ENCODE data around the gene MAP4K2. TPM values are rescaled to one million over a fixed set of nuclear protein-coding genes. Genes with fewer than 3 reads are reported as not detected.

The MAP4K2 gene
- total RNA-seq: 10 to 100 TPM; 11.4 to 17.3 TPM

DNA sequence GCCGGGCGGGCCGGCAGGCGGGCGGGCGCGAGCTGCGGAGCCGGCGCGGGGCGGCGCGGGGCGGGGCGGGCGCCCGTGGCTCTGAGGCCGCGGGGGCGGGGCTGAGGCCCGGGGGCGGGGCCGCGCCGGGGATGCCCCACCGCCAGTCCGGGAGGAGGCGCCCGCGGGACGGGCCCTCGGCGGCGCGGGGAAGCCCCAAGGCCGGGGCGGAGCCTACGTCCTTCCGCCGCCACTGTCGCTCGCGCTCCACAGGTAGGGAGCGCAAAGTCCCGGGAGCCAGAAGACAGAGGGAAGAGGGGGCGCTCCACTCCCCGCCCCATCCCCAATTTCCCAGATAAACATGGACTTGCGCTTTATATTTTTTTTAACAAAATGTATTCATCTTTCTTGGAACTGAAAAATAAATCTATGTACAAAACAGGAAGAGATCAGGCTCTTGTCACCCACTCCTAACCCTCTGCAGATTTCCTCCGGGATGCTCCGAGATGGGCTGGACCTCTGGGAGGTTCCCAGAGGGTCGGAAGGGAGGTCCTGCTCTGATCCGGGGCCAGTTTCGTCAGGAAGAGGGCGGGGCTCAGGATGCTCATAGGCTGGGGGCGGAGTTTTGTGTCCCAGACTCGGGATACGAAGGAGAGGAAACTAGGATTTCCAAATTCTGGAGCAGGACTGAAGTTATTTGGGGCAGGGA, at the start of gene MAP4K2:
MAP4K2 (minus strand) TSS at position 57 of the 688 bp plus-strand sequence. CDS start 65 bp downstream, outside the sequence.

GRCh38 chr11:64844330-64845128, 41.5 kb upstream of the MAP4K2 start, which contains the start of gene CDC42BPG:
Gene CDC42BPG (minus strand): TSS chr11:64844653. CDS start chr11:64844569, 84 bp downstream.

DNA sequence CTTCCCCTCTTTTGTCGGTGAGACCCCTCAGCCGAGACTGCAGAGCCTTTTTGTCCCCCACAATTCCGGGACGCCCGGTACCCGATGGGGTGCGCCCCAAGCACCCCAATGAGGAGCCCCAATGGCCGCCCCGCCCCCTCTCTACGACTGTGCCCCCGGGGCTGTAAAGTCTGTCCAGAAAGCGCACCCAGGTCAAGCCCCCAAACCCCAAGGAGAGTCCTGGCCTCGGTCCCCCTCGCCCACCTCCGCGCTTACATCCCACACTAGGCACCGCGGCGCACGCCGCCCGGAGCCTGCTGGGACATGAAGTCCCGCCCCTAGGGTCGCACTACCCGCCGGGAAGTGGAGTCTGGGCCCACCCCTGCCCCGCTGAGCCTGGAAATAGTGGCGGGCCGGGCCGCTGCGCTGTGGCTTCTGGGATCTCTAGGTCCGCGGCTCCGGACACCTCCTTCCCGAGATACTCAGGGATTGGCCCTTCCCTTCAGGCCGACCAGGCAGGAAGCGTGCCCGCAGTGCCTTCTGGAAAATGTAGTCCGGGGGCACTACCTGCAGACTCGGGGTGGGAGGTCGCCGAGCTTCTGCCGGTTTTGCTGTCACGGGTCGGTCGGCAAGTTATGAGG, 7.4 kb upstream of the MAP4K2 start, which contains the start of gene MEN1:
MEN1 (minus strand) TSS at position 281 of the 620 bp plus-strand sequence. CDS start 442 bp downstream, outside the sequence.

GRCh38 chr11:64778473-64779298, 24.3 kb downstream of the MAP4K2 start, which contains the start of gene SF1:
Gene SF1 (minus strand): TSS chr11:64778542. CDS start chr11:64778392, 150 bp downstream.

DNA sequence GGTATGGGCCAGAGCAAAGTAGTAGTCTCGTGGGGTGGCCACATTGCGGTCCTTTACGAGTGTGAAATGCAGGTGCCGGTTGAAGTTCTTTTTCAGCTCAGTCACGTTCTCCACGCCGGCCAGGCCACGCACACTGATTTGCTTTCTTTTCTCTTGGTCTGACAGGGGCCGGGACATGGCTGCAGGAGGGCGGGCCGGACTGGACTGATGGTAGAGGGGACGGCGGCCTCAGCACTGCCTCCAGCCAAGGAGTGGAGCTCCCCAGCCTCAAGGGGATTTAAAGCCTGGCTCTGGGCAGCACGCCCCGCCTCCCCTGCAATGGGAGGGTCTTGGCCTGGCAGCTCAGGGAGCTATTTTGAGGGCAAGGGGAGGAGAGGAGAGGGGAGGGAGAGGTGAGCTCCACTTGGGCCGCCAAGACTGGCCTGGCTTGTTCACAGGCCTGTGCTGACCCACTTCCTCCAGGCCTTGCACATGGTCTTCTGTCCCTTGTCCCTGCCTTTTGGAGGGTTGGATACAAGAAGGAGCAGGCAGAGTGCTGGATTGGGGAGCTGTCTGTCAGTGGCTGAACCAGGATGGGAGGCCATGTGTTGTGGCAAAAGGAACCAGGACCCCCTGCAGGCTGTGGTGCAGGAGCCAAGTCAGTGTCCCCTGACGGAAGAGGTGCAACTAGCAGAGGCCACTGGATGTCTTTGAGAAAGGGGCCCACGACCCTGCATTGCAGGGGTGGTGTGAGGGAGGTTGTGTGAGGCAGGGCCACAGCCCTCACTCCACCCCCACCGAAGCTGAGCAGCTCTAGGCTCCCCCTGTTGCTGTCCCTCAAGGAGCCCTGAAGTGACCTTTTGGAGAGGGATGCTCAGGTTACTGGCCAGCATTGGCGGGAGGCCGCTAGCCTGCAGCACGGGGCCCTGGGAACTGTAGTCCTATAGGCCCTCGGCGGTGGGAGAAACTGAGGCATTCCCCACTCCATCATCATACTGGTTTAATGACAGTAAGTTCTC, 43.0 kb downstream of the MAP4K2 start, which contains the start of gene PYGM:
PYGM (minus strand) TSS at position 253 of the 998 bp plus-strand sequence; CDS start at position 177, 76 bp downstream.

GRCh38 chr11:64743591-64744543, 59.1 kb downstream of the MAP4K2 start, which contains the start of gene RASGRP2:
Gene RASGRP2 (minus strand): TSS chr11:64744142. CDS start chr11:64742866, 1,276 bp downstream.

Other genes with a start within 250 kb of the MAP4K2 start
- not detected for gene SLC22A11, start 247.3 kb downstream of the MAP4K2 start, total RNA-seq
- gene SLC22A12, start 212.0 kb downstream of the MAP4K2 start, total RNA-seq: not detected
- under 1 TPM; 0.33 to 0.69 TPM for gene NRXN2, start 80.0 kb downstream of the MAP4K2 start, total RNA-seq
- not detected for gene RASGRP2, start 59.1 kb downstream of the MAP4K2 start, total RNA-seq
- gene PYGM, start 43.2 kb downstream of the MAP4K2 start, total RNA-seq: under 1 TPM; 0.33 to 0.34 TPM
- 100 to 1,000 TPM in 1 of 2 donors, 10 to 100 TPM in 1; 95.7 to 122 TPM for gene SF1, start 24.7 kb downstream of the MAP4K2 start, total RNA-seq
- 10 to 100 TPM; 17.2 to 26.3 TPM for gene MEN1, start 7.3 kb upstream of the MAP4K2 start, total RNA-seq
- under 1 TPM; under 0.01 to 1.00 TPM for gene CDC42BPG, start 41.4 kb upstream of the MAP4K2 start, total RNA-seq
- 10 to 100 TPM; 16.2 to 49.0 TPM for gene EHD1, start 75.4 kb upstream of the MAP4K2 start, total RNA-seq
- 10 to 100 TPM; 22.3 to 58.5 TPM for gene ATG2A, start 114.0 kb upstream of the MAP4K2 start, total RNA-seq
- gene PPP2R5B, start 121.5 kb upstream of the MAP4K2 start, total RNA-seq: 10 to 100 TPM in 1 of 2 donors, 1 to 10 TPM in 1; 9.0 to 29.9 TPM
- not detected for gene GPHA2, start 132.7 kb upstream of the MAP4K2 start, total RNA-seq
- not detected for gene MAJIN, start 168.9 kb upstream of the MAP4K2 start, total RNA-seq
- gene BATF2, start 193.8 kb upstream of the MAP4K2 start, total RNA-seq: 10 to 100 TPM; 10.7 to 29.0 TPM
- 100 to 1,000 TPM; 112 to 138 TPM for gene ARL2, start 210.9 kb upstream of the MAP4K2 start, total RNA-seq
- gene SNX15, start 224.2 kb upstream of the MAP4K2 start, total RNA-seq: 1 to 10 TPM; 9.3 to 9.6 TPM
- gene SAC3D1, start 238.0 kb upstream of the MAP4K2 start, total RNA-seq: 10 to 100 TPM; 10.3 to 25.0 TPM

Data from melanocyte of skin (primary cell).